Right lobe of liver (tissue), 4 donors: ENCODE measurements around the gene OPTC.

Source experiments
- CTCF ChIP-seq, 4 donors: fragments of 200-600 bp in 3 of 4; fragments of 450-650 bp in 1 of 4; IDR thresholded peaks; one replicate each; pipeline versions ENCODE4 v1.5.1 to v1.8.0; 2016 to 2022; ENCODE audit warnings: antibody characterized with exemption in 4 of 4, mild to moderate bottlenecking in 2 of 4
- POLR2A ChIP-seq: fragments of 450-650 bp; IDR thresholded peaks from one replicate; pipeline ENCODE4 v1.6.1; 2017; ENCODE audit warnings: antibody characterized with exemption, mild to moderate bottlenecking
- donor health status: DM: no; HTN: no; CAD: no.
- donor health status: DM: no; HTN: no; CAD: no.
- donor health status: DM: no; HTN: yes; CAD: no.

- no peak for TF ChIP-seq CTCF (IDR thresholded peaks at IDR 0.05)
- TF ChIP-seq POLR2A, result no peak
These were observed 40.1 kb downstream of the OPTC start for GRCh38 chr1:203534012-203534411.
